Activated CD8-positive, alpha-beta memory T cell treated with anti-CD3 and anti-CD28 coated beads, Interleukin-2, amount 50 U/mL, for 24 hours (primary cell): ENCODE results near the gene MT1A.
A peak's percentile ranks its signal among the peaks of the same experiment; 100 is the strongest.
"Not testable (repeated sequence)": the region's sequence is repeated elsewhere in the genome, so short reads cannot be mapped to it uniquely, and the experiment has no call there.

ENCODE experiments used
- DNase-seq: peaks from one replicate; pipeline ENCODE4 v3.0.0-alpha.2; 2020; ENCODE audit errors: extremely low read depth

MT1A gene

GRCh38 chr16:56610017-56610608, 28.4 kb upstream of the MT1A start:
- DNase-seq, result peak; percentile 56

GRCh38 chr16:56610609-56611111, 27.8 kb upstream of the MT1A start:
- DNase-seq, result no peak

- no peak for DNase-seq
Observed at GRCh38 chr16:56611281-56611833, 27.1 kb upstream of the MT1A start.

GRCh38 chr16:56613706-56614105, 24.8 kb upstream of the MT1A start:
- no peak for DNase-seq

- DNase-seq, result no peak
Observed at GRCh38 chr16:56614549-56614991, 23.9 kb upstream of the MT1A start.

DNA sequence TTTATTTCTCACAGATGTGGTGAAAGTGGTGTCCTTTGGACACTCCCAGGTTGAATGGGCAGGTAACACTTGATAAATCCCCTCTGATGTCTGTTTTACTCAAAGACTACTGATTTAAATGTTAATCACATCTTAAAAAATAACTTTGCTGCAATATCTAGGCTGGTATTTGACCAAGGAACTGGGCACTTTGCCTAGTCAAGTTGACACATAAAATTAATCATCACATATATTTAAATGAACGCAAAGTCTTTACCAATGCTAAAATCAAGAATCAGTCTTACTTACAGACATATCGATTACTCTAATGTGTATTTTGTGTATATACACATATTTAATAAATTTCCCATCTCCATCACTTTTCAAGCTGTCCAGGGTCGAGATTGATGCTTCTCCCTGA, 23.1 kb upstream of the MT1A start:
- no peak for DNase-seq

GRCh38 chr16:56616608-56617211, 21.8 kb upstream of the MT1A start:
- DNase-seq, result no peak

GRCh38 chr16:56617212-56618085, 21.0 kb upstream of the MT1A start:
- no peak for DNase-seq

DNA sequence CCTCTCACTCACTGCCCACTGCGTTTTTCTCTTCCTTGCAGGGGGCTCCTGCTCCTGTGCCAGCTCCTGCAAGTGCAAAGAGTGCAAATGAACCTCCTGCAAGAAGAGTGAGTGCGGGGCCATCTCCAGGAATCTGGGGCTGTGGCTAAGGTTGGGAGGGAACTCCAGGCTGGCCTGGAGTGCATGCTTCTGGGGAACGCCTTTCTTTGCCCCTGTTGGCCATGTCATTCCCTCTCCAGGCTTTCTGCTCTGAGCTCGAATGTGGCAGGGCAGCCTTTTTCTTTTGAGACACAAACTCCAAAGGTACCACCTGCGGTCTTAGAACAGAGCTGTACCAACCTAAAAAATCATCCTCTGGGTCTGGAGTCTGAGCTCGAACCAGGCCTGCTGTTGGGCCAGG, 20.3 kb upstream of the MT1A start:
- DNase-seq, result no peak

- DNase-seq, result no peak
Observed at GRCh38 chr16:56620339-56620897, 18.0 kb upstream of the MT1A start.

DNA sequence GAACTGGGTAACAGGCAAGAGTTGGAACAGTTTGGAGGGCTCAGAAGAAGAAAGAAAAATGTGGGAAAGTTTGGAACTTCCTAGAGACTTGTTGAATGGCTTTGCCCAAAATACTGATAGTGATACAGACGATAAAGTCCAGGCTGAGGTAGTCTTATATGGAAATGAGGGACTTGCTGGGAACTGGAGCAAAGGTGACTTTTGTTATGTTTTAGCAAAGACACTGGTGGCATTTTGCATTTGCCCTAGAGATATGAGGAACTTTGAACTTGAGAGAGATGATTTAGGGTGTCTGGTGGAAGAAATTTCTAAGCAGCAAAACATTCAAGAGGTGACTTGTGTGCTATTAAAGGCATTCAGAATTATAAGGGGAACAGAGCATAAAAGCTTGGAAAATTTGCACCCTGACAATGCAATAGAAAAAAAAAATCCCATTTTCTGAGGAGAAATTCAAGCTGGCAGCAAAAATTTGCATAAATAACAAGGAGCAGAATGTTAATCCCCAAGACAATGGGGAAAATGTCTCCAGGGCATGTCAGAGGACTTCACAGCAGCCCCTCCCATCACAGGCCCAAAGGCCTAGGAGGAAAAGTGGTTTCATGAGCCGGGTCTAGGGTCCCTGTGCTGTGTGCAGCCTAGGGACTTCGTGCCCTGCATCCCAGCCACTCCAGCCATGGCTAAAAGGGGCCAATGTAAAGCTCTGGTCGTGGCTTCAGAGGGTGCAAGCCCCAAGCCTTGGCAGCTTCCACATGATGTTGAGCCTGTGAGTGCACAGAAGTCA, 16.6 kb upstream of the MT1A start:
- not testable (repeated sequence) for DNase-seq

GRCh38 chr16:56623184-56623583, 15.3 kb upstream of the MT1A start:
- not testable (repeated sequence) for DNase-seq

DNA sequence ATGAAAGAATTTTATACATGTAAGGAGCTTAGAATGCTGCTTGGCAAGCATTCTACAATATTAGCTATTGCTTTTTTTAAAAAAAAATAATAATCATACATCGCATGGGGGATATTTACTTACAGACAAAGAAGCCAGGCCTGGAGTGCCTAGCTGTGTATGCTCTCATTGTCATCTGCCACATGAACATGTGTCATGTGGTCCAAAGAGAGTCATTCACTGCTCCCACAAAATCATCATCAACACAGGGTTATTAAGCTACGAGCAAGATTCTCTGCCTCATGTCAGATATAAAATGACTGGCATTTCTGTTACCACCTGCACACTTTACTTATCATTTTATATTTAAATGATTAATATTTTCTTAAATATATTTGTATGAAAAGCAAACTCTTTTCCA, 14.8 kb upstream of the MT1A start:
- no peak for DNase-seq

GRCh38 chr16:56625140-56625942, 13.1 kb upstream of the MT1A start, which contains the start of gene MT1E:
Gene MT1E (plus strand): TSS chr16:56625781. CDS start chr16:56625852, 71 bp downstream.
- DNase-seq, result no peak

- DNase-seq, result no peak
Observed at GRCh38 chr16:56625943-56626654, 12.4 kb upstream of the MT1A start.

- no peak for DNase-seq
Observed at GRCh38 chr16:56626685-56627084, 11.8 kb upstream of the MT1A start.

DNA sequence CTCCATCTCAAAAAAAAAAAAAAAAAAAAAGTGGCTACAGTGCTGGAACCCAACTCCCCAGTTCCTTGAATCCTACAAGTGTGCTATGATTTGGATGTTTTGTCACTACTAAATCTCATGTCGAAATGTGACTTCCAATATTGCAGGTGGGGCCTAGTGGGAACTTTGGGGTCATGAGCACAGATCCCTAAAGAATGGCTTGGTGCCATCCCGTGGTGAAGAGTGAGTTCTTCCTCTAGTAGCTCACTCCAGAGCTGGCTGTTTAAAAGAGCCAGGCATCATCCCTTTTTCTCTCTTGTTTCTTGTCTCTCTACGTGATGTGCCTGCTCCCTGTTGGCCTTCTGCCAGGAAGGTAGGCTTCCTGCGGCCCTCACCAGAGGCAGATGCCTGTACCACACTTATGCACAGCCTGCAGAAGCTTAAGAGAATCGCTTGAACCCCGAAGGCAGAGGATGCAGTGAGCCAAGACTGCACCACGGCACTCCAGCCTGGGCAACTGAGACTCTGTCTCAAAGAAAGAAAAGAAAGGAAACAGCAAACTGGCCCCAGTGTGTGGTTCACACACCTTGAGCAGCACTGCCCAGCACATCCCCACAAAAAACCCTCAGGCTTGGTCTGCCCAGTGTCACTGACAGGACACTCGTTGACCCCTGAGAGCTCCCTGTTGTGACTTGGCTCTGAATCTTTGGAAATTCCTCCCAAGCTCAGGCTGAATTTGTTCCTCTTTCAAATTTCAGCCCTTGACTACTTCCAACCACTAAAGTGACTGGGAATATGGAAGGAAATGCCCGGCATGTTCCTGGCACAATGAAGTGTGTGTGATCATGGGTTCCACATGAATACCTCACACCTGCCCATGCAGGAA, 9.7 kb upstream of the MT1A start:
- no peak for DNase-seq

- DNase-seq, result no peak
Observed at GRCh38 chr16:56629531-56629930, 8.9 kb upstream of the MT1A start.

DNA sequence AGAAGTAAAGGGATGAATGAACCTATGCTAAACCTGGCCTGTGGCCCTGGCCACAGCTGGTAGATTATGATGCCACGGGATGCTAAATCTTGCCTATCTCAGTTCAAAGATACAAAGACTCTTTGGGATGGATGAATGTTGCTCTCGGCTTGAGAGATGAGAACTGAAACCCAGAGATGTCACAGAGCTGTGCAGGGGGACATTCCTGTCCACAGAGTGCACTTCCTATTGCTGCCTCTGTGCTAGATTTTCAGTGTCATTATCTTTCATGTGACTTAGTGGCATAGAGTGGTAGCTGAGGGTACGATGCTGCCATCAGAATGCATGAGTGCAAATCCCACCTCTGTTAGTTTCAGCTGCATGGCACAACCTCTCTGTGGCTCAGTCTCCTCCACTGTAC, 8.3 kb upstream of the MT1A start:
- no peak for DNase-seq
